Pancreas (tissue), 10 donors: ENCODE measurements around the gene GPC3. TPM values are rescaled to one million over a fixed set of nuclear protein-coding genes. Genes with fewer than 3 reads are reported as not detected.

Experiments used
- ATAC-seq, 4 donors: fragments of 200-7000 bp; cut with Tn5 transposase; one replicate each; pipeline versions ENCODE4 v1.8.0 to v1.9.1; 2020; ENCODE audit warnings: mild to moderate bottlenecking in 4 of 4, moderate library complexity in 4 of 4
- DNase-seq, 6 donors: peaks; one replicate each; pipeline ENCODE4 v3.0.0-alpha.2; 2020
- FAIRE-seq: peaks from 2 replicates; lab custom pipeline; 2012; peaks lifted over from hg19 to GRCh38; lab: Jason Lieb, UNC
- H3K27ac ChIP-seq, 4 donors: fragments of 200-600 bp; sonication (generic); 1 replicate in 3 of 4; 2 replicates in 1 of 4; pipeline versions ENCODE4 v1.5.0 to v1.8.0; 2020
- H3K27me3 ChIP-seq, 4 donors: fragments of 200-600 bp; one replicate each; pipeline ENCODE4 v1.8.0; 2021
- H3K36me3 ChIP-seq, 3 donors: fragments of 200-600 bp; sonication (generic) in 1 of 3; one replicate each; pipeline versions ENCODE4 v1.5.0 to v1.8.0; 2020 to 2021
- H3K4me1 ChIP-seq, 3 donors: fragments of 200-600 bp; one replicate each; pipeline ENCODE4 v1.8.0; 2021
- H3K4me3 ChIP-seq, 4 donors: fragments of 200-600 bp; sonication (generic) in 2 of 4; one replicate each; pipeline versions ENCODE4 v1.5.0 to v1.8.0; 2020 to 2021
- H3K9me3 ChIP-seq, 4 donors: fragments of 200-600 bp; one replicate each; pipeline ENCODE4 v1.8.0; 2021
- WGBS, 2 donors: extraction: QIAGEN DNeasy Blood & Tissue Kit; methylation state at CpG; one replicate each; pipeline ENCODE4 v1.1.7; 2013; 5-methylcytosine and 5-hydroxymethylcytosine counted together
- intact Hi-C, 3 donors: fragments of 100-400 bp; cut with DNase I; formaldehyde crosslinking; loops; one replicate each; pipeline versions ENCODE4 v1.11.1 to v1.14.2; 2022
- polyA plus RNA-seq, 2 donors: library from polyadenylated mRNA; stranded (reverse); fragments of 200-250 nt; gene quantifications; one replicate each; pipeline ENCODE4 v1.2.3, GENCODE V29; 2013
- total RNA-seq, 6 donors: library from RNA; stranded (reverse); fragmentation: NEBNext Ultra II Directional in 4 of 6; extraction: Animal tissue kit (Norgen Biotek cat#: 25700) in 4 of 6; gene quantifications; one replicate each; pipeline versions ENCODE4 v1.2.1 to v1.2.4, GENCODE V29; 2021 to 2023
- TF ChIP-seq, protein P1 (sequence below), 4 donors: fragments of 200-600 bp; sonication (generic) in 3 of 4; IDR thresholded peaks; one replicate each; pipeline versions ENCODE4 v1.5.0 to v1.8.0; 2021; ENCODE audit warnings: antibody characterized with exemption in 4 of 4
- donor health status: healthy with polysubstance abuse.
- donor health status: DM: no; HTN: no; CAD: no; lungs with moderate emphysema.
- donor health status: DM: no; HTN: no; CAD: no.
- donor health status: control.
- donor health status: control.
- donor health status: Bipolar disorder and iron deficiency.
- donor health status: DM: yes; HTN: yes; CAD: no.
- donor health status: DM: no; HTN: no; CAD: no.
- donor health status: DM: no; HTN: no; CAD: no.
- donor health status: DM: yes; HTN: yes; CAD: no.

The GPC3 gene
- total and polyA plus RNA-seq, 8 donors, result 0.95 to 18.6 (median 2.7) TPM

DNA sequence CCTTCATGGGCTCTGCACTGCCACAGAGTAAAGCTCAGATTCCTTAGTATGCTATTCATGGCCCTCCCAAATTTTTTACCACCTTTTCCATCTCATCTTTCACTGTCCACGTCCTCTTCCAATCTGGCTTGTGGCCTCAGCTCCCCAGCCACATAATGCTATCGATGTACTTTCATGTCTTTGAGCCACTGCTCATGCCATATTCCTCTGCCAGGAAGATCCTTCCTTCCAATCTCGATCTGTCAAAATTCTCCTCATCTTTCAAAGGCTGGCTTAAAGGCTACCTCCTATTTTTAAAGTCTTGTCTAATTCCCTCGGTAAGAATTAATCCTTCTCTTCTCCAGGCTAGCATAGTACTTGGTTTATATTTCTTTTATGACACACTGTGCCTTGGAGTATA lies 336.8 kb downstream of the GPC3 start:
- ATAC-seq, result no peak
- no peak for DNase-seq
- H3K4me3 ChIP-seq, result no peak overlapping the region
- WGBS, 2 donors, result 78 to 91% methylated on average over 4 of the region's 4 CpGs
- H3K27ac ChIP-seq, result no peak overlapping the region
- intact Hi-C loops, result no loop called here
- no peaks in the 10 kb centered on the region for H3K27me3 ChIP-seq
- TF ChIP-seq, protein P1, sequence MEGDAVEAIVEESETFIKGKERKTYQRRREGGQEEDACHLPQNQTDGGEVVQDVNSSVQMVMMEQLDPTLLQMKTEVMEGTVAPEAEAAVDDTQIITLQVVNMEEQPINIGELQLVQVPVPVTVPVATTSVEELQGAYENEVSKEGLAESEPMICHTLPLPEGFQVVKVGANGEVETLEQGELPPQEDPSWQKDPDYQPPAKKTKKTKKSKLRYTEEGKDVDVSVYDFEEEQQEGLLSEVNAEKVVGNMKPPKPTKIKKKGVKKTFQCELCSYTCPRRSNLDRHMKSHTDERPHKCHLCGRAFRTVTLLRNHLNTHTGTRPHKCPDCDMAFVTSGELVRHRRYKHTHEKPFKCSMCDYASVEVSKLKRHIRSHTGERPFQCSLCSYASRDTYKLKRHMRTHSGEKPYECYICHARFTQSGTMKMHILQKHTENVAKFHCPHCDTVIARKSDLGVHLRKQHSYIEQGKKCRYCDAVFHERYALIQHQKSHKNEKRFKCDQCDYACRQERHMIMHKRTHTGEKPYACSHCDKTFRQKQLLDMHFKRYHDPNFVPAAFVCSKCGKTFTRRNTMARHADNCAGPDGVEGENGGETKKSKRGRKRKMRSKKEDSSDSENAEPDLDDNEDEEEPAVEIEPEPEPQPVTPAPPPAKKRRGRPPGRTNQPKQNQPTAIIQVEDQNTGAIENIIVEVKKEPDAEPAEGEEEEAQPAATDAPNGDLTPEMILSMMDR (IDR thresholded peaks at IDR 0.05), result no peak
- H3K36me3 ChIP-seq, result no peaks in the 10 kb centered on the region
- FAIRE-seq, result no peak
- H3K9me3 ChIP-seq, result no peaks in the 10 kb centered on the region
- no peaks in the 10 kb centered on the region for H3K4me1 ChIP-seq

DNA sequence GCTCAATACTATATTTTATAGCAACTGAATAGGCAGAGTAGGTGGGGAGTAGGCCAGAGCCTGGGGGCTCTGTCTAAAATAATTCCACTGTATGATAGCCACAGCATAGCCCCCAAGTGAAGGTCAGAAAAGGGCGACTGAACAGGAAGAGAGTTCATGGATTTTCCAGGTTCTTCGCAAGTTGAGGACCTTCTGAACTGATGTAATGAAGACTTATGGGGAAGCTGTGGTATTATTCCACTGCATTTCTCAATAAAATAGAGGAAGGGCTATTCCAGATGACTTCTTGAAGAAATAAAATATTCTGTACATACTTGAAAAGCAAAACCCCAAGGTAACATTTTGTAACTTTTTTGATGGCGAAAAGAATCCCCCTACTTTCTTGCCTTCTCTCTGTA lies 338.7 kb downstream of the GPC3 start:
- H3K4me3 ChIP-seq, result no peak overlapping the region
- H3K27me3 ChIP-seq, result no peaks in the 10 kb centered on the region
- DNase-seq (no peak), FAIRE-seq (no peak), ATAC-seq (peak in 1 of 4 donors; percentile 21)
- intact Hi-C loops, result no loop called here
- peak overlapping the region in 2 of 4 donors; percentile 40 to 50 for H3K27ac ChIP-seq
- H3K9me3 ChIP-seq, result no peaks in the 10 kb centered on the region
- TF ChIP-seq, protein P1 (IDR thresholded peaks at IDR 0.05), result no peak
- 75 to 81% methylated on average over 3 of the region's 3 CpGs for WGBS, 2 donors
- H3K36me3 ChIP-seq, result no peaks in the 10 kb centered on the region
- H3K4me1 ChIP-seq, result no peaks in the 10 kb centered on the region

DNA sequence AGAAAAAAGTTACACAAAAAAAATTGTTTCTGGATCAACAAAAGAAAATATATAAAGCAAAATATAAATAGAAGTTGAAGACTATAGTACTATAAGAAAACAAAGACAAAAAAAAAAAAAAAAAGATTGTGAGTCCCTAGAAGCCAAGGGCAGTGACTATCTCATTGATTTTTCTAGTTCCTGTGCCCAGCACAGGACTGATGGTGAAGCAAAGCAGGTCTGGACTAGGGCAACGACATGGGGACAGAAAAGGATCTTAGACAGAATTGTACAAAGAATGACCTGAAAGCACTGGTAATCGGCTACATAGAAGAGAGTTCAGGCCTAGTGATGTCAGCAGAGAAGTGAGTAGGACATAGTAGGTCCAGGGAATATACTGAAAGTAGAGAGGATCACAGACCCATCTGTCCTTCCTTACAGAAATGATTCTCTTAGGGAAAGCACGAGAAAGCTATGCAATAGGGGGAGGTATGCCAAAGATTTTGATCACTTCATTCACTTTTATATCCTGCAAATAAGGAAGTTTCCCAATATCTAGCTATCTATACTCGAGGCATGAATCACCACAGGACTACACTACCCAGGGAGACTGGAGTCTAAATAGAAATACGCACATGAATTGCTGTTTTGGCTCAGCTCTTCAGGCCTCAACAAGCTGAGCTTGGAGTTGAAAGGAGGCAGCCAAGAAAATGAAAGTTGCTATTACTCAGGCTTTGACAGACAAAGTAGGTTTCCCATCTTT lies 339.2 kb downstream of the GPC3 start:
- Histone ChIP-seq H3K9me3 (no peaks in the 10 kb centered on the region), H3K4me1 (no peaks in the 10 kb centered on the region), H3K27ac (peak overlapping the region in 2 of 4 donors; percentile 40 to 50), H3K4me3 (no peak overlapping the region), H3K36me3 (no peaks in the 10 kb centered on the region), H3K27me3 (no peaks in the 10 kb centered on the region)
- peak in 2 of 6 donors; percentile 9 to 17 for DNase-seq
- TF ChIP-seq, protein P1 (IDR thresholded peaks at IDR 0.05), result no peak
- FAIRE-seq, result peak; percentile 80
- whole genome bisulfite sequencing, 2 donors, result 24 to 36% methylated on average over 5 of the region's 5 CpGs
- peak; percentile 82 to 89 (median 87) for ATAC-seq
- intact Hi-C loops, result no loop called here

DNA sequence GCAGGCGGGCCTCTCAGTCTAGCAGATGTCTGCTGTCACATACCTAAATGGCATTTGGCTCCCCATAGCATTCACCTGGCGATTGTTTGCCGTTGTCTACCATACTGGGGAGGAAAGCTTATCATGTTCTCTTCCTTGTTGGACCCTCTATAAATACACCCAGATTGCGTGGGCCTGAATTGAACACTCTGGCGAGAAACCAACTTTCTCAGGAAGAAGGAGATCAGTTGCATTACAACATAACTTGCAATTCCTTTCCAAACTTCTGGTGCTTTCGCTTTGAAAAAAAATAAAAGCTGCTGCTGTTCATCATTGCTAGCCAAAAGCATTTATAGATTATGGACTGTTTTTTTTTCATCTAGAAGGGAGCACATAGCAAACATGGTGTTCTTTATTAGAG lies 340.1 kb downstream of the GPC3 start:
- no peaks in the 10 kb centered on the region for H3K9me3 ChIP-seq
- H3K27me3 ChIP-seq, result no peaks in the 10 kb centered on the region
- no peaks in the 10 kb centered on the region for H3K36me3 ChIP-seq
- H3K4me1 ChIP-seq, result no peaks in the 10 kb centered on the region
- DNase-seq, result no peak
- H3K27ac ChIP-seq, result peak overlapping the region in 1 of 4 donors; percentile 50
- no peak overlapping the region for H3K4me3 ChIP-seq
- WGBS, 2 donors, result 37 to 48% methylated on average over 6 of the region's 6 CpGs
- ATAC-seq, result peak in 3 of 4 donors; percentile 27 to 49 (median 38)
- FAIRE-seq, result no peak
- intact Hi-C loops, result no loop called here
- TF ChIP-seq, protein P1 (IDR thresholded peaks at IDR 0.05), result no peak
